Activated effector memory CD4-positive, alpha-beta T cell treated with Interleukin-2 at 50 U/mL for 16 hours (primary cell): Measurements from ENCODE around the gene HBG2.
"Not testable (repeated sequence)": the region's sequence is repeated elsewhere in the genome, so short reads cannot be mapped to it uniquely, and the experiment has no call there.

Experiments
- DNase-seq: peaks from one replicate; pipeline ENCODE4 v3.0.0-alpha.2; 2020

HBG2 gene

DNA sequence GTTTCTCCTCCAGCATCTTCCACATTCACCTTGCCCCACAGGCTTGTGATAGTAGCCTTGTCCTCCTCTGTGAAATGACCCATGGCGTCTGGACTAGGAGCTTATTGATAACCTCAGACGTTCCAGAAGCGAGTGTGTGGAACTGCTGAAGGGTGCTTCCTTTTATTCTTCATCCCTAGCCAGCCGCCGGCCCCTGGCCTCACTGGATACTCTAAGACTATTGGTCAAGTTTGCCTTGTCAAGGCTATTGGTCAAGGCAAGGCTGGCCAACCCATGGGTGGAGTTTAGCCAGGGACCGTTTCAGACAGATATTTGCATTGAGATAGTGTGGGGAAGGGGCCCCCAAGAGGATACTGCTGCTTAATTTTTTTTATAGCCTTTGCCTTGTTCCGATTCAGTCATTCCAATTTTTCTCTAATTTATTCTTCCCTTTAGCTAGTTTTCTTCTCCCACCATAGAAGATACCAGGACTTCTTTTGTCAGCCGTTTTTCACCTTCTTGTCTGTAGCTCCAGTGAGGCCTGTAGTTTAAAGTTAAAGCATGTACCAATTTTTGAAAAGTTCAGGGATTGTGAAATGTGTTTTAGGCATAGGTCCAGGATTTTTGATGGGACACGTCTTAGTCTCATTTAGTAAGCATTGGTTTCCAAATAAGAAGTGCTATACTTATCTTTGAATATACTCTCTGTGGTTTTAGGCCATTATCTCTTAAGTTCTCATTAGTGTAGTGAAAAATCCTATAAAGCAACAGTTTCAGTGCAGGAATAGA is at the start of gene HBG2:
Gene HBG2 (minus strand): TSS at position 136 of the 768 bp plus-strand sequence. CDS start 53 bp downstream, at position 83.
- DNase-seq: not testable (repeated sequence)

DNA sequence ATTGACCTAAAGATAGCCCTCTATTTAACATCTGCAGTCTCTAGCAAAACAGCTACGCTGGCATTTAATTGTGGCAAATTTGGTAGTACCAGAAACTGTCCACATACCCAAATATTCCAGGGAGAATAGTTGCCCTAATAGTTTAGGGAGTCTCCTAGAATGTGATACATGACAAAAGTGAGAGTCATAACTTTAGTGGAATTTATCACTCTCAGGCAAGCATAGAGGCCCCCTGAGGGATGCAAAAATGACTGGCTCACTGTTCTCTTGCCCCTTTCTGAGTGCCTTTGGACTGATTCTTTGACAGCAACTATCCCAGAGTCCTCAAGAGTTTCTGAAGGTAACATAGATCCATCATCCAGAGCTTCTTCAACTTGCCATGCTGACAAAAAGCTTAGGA is 49.5 kb upstream of the HBG2 start:
- no peak for DNase-seq

DNA sequence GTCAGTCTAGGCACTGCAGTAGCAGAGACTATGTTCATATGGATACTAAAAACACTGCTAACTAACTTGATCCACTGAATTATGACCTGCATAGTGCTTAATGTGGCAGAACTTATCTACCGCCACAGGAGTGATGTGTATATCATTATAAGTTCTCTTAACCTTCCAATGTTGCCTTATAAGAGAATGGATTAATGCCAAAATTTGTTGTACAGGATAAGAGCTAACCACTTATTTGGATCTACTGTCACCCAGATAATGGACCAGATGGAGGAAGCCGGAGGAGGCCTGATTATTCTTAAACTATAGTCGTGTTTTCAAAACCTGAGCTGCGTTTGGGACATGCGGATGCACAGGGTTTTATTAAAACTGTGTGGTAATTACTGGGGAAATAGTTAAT is 49.0 kb upstream of the HBG2 start:
- DNase-seq: no peak

DNA sequence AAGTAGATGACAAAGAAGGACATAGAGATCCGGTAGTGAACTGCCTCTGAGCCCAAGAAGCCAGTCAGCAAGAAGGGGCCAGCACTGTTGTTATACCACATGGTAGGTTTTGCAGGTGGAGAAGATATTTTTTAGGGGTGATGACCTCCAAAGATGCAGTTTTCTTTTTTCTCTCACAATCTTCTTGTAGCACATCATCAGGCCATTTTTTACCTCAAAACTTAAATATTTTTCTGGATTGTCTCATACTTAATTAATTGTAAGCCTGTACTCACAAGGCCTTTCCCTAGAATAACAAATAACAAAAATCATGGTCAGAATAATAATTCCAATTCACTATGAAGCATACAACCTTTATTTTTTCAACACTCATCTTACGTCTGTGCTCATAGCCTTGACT is 47.3 kb upstream of the HBG2 start, which contains the start of gene OR51B4:
Gene OR51B4 (minus strand): TSS at position 101 of the 400 bp plus-strand sequence. CDS start 0 bp downstream, at position 101.
- no peak for DNase-seq

DNA sequence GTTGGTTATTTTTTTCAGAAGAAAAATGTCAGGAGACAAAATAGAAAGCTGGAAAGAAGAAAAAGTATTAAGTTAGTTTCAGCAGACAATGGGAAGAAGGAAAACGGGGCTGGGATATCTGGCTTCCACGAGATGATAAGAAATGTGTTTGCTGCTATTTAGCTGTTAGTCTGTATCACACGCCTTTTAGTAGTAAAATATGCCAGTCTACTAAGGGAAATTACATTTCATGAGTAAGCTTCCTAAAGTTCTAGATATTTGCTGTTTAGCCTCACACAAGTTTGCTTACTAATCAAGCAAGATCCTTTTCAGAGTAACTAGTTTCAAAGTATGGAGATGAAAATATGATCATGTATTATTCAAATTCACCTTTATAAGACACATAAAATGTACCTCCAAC is 45.7 kb upstream of the HBG2 start:
- no peak for DNase-seq

DNA sequence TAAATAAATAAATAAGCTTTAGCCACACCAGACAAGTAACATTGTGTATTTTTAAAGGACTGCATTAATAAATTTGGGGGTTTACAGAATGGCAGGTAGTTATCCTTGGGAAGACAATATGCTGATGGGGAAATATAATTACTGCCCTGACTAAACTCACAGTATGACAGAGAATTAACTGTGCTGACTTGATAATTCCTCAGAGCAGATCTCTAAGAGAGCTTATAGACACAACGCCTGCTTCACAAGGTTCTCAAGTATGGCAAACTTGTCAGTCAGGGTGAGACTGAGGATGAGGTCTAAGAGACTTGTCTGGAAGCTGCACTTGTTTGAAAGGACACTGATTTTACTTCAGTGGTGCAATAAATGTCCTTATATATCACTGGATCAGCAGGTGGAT is 43.9 kb upstream of the HBG2 start:
- no peak for DNase-seq

DNA sequence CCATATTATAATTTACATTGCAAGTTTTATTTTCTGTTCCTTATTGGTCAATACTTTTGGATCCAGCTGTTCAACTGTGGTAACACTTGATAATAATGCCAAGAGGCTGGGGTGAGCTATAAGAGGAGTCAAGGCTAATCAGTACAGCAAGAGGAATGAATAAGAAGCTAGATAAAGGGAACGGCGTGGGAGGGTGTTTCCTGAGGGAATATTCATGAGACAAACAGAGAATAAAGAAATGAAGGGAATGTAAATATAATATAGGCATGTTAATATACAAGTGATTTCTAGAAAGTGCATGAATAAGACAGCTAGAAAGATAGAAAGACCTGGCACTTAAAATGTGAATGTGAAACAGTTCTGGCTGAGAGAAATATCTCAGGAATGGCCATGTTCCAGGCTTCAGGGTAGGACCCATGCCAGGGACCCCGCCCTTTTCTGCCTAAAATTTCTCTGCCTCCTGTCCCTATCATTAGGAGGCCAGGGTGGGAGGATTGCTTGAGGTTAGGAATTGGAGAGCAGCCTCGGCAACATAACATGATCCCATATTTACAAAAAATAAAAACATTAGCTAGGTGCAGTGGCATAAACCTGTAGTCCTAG is 43.2 kb upstream of the HBG2 start:
- DNase-seq: no peak

DNA sequence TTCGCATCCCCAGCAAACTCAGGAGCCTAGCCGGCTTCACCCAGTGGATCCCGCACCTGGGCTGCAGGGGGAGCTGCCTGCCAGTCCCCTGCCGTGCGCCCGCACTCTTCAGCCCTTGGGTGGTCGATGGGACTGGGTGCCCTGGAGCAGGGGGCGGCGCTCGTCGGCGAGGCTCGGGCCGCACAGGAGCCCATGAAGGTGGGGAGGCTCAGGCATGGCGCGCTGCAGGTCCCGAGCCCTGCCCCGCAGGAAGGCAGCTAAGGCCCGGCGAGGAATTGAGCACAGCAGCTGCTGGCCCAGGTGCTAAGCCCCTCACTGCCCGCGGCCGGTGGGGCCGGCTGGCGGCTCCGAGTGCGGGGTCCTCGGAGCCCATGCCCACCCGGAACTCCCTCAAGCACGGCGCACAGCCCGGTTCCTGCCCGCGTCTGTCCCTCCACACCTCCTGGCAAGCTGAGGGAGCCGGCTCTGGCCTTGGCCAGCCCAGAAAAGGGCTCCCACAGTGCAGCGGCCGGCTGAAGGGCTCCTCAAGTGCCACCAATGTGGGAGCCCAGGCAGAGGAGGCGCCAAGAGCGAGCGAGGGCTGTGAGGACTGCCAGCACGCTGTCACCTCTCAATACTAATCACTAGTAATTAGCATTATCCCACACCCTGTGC is 39.9 kb upstream of the HBG2 start:
- DNase-seq: not testable (repeated sequence)

DNA sequence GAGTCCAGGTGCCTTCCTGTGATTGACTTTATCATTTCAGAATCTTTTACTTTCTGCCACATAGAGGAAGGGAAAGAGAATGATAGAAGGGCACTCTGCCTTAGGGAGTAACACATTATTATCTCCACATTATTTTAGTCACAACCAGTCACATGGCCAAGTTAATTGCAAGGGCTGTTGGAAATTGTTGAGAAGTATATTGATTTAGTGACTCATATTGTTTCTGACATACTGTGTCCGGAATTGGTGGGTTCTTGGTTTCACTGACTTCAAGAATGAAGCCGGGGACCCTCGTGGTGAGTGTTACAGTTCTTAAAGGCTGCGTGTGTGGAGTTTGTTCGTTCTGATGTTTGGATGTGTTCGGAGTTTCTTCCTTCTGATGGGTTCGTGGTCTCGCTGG is 38.4 kb upstream of the HBG2 start:
- no peak for DNase-seq

DNA sequence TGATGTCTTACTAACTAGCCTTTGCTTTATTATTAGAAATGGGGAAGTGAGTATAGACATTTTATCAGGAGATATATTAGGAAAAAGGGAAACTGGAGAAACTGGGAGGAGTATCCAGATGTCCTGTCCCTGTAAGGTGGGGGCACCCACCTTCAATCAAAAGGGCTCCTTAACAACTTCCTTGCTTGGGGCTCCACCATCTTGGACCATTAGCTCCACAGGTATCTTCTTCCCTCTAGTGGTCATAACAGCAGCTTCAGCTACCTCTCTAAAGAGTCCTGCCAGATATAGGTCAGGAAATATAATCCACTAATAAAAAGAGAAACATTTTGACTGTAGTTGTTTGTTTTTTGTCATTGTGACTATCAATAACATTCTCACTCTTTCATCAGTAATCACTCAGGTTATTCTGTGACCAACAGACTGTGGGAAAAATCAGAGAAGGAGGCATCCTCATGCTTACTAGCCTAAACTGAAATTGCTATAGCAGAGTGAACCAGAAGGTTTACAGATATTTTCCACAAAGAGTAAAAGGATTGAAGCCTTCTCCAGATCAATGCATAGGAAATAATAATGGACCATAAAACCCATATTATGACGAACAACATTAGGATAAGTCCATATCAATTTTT is 36.7 kb upstream of the HBG2 start:
- no peak for DNase-seq

DNA sequence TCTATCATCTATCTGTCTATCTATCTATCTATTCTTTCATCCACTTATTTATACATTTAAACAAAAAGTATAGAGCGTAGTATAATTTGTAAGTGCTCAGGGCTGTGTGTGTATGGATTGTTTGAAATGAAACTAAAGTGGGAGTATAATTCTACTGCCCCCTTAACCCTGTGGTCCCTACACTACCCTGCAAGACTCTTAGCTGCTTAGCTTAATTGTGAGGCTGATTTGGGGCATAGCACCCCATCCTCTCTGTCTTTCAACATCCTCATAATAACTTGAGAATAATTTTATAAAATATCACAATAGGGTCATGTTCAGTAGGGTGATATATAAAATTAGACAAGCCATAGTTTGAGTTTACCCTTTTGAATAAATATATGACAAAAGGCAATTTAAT is 35.5 kb upstream of the HBG2 start:
- no peak for DNase-seq

DNA sequence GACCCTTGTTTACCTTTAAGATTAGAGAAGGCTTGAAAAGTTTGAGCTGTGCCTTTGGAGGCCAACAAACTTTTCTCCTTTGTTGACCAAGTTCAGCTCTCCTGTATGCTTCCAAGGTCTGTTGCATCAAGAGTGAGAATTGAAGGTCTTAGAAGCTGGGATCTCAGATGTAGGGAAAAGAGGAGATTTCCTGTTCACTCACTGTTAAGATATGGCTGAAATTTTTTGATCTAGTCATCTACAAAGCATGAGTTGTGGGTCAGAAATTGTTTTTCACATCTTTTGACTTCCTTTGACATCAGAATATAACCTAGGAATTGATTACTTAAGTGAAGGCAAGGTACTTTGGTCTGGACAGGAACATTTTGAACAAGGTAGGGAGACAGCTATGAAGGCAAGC is 35.1 kb upstream of the HBG2 start:
- DNase-seq: no peak

DNA sequence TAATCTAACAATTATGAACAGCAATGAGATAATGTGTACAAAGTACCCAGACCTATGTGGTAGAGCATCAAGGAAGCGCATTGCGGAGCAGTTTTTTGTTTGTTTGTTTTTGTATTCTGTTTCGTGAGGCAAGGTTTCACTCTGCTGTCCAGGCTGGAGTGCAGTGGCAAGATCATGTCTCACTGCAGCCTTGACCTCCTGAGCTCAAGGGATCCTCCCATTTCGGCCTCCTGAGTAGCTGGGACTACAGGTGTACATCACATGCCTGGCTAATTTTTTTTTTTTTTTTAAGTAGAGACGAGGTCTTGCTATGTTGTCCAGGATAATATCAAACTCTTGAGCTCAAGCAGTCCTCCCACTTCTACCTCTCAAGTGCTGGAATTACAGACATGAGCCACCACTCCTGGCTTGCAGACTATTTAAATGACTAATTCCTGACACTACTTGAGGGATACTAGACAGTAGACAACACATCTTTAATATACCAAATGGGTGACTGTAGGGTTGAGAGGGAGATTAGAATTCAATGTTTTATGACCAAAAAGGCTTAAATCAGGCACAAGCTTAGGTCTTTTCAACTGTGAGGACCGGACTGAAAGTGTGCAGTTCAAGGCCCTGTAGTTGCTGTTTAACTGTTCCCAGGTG is 34.4 kb upstream of the HBG2 start:
- no peak for DNase-seq

DNA sequence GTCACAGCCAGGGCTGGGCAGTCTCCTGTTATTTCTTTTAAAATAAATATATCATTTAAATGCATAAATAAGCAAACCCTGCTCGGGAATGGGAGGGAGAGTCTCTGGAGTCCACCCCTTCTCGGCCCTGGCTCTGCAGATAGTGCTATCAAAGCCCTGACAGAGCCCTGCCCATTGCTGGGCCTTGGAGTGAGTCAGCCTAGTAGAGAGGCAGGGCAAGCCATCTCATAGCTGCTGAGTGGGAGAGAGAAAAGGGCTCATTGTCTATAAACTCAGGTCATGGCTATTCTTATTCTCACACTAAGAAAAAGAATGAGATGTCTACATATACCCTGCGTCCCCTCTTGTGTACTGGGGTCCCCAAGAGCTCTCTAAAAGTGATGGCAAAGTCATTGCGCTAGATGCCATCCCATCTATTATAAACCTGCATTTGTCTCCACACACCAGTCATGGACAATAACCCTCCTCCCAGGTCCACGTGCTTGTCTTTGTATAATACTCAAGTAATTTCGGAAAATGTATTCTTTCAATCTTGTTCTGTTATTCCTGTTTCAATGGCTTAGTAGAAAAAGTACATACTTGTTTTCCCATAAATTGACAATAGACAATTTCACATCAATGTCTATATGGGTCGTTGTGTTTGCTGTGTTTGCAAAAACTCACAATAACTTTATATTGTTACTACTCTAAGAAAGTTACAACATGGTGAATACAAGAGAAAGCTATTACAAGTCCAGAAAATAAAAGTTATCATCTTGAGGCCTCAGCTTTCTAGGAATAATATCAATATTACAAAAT is 33.7 kb upstream of the HBG2 start:
- DNase-seq: no peak

DNA sequence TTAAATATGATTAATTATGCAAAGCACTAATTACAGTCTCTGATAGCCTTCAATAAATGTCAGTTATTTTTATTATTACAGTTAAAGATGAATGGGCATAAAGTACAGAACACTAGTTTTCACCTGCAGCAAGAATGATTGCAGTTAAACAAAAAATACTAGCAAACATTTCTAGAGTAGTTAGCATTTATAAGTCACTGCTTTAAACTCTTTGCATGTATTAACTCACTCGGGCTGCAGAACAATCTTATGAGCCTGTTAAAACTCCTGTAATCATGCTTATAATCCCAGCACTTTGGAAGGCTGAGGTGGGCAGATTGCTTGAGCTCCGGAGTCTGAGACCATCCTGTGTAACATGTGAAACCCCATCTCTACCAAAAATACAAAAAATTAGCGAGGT is 32.3 kb upstream of the HBG2 start:
- DNase-seq: no peak

DNA sequence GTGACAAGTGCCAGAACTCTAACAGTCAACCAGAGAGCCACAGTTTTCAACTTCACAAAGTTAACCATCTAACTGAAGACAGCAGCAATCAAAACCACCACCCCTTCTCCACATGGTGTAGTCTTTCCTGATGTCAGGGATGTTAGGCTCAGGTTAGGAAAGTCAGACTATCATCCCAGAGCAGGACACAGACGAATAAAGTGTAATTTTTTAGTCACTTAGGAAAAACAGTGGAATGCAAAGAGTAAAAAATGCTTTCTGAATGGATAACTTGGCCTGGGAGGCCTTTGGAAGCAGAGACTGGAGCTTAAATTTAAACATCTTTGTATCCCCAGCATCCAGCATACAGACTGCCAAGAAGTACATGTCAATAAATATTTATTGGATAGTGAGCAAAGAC is 31.8 kb upstream of the HBG2 start:
- DNase-seq: no peak

DNA sequence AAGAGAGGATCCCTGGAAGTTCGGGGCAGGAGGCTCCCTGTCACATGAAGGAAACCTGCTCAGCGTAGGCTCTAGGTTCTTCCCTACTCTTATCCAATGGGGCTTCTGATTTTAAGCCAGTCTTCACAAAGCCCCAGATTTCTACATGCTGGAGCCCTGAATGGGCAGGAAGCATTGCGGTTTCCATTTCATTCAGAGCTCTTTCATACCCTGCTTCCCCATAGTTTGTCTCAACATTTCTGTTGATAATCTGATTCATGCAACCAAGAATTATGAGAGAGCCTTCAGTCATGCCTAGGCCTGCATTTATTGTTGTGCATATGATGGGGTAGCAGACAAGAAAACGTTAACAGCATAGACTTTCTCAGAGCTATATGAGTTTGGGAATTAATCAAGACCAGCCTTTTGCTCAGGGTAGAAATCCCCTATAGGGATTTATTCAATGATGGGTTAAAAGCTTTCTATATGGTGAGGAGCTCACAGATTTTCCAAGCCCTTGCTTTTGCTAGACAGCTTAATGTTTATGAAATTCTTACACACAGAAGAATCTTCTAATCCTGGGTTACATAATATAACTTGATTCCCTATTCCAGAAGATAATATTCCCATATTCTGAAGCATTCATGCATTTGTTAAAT is 31.2 kb upstream of the HBG2 start:
- DNase-seq: no peak

DNA sequence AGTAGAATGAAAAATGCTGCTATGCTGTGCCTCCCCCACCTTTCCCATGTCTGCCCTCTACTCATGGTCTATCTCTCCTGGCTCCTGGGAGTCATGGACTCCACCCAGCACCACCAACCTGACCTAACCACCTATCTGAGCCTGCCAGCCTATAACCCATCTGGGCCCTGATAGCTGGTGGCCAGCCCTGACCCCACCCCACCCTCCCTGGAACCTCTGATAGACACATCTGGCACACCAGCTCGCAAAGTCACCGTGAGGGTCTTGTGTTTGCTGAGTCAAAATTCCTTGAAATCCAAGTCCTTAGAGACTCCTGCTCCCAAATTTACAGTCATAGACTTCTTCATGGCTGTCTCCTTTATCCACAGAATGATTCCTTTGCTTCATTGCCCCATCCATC is 30.1 kb upstream of the HBG2 start:
- no peak for DNase-seq

DNA sequence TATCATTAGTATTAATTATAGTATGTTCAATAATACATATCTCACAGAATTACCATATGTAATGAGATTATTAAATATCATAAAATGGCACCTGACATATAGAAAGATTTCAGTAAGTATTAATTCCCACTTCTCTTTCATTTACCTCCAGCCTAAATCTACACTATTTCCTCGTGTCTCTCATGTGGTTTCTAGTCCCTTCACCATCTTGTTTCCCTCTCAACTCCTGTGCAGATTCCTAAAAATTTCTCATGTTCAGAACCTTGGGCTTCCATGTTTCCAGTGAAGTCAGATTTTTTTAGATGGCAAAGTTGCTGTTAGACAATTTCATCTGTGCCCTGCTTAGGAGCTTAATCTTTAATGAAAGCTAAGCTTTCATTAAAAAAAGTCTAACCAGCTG is 29.3 kb upstream of the HBG2 start:
- DNase-seq: no peak

DNA sequence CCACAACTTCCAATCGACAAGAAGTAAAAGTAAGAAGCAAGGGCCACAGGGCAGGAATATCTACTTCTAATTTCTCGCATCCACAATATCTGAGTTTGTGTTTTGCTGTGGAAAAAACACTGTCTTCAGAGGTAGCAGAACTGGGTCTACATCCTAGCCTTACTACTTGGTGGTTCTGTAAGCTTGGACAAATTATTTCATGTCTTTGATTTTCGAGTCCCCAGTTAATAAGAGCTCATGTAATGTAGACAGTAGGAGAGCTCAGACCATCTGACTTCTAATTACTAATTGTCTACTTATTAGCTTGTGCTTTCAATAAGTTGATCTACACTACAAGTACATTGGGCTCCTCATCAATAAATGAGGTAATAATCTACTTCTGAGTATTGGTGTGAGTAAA is 28.5 kb upstream of the HBG2 start:
- DNase-seq: no peak

DNA sequence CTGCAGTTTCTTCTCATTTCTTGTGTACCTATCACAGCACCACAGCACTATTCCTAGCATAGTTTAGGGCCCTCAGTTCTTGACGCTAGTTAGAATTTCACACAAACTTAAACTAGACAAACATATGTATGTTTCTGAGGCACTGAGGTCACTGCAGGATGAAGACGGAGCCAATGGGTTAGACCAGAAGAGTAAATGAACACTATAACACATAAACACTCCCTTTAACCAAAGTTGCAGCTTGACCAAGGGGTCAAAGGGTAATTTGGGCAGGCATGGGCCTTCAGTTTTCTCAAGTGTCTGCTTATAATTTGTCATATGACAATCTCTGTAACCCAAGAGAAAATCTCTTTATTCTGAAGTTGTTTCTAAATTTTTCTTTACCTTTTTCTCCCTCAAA is 28.0 kb upstream of the HBG2 start:
- DNase-seq: no peak

DNA sequence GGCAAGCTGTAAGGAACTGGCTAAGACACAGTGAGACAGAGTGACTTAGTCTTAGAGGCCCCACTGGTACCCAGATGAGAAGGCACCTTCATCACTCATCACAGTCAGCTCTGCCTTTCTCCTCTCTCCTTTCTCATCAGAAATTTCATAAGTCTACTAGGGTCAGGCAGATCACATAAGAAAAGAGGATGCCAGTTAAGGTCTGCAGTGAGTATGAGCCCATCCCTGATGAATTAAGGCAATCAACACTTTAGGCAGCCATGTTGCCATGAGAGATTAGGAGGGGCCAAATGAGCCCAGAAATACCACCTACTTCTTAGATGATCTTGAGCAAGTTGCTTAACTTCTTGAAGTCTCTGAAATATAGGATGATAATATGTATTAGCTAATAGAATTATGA is 27.0 kb upstream of the HBG2 start:
- DNase-seq: no peak
